Measurements from ENCODE around the gene CDH15. TPM values are rescaled to one million over a fixed set of nuclear protein-coding genes. Genes with fewer than 3 reads are reported as not detected.

Gene CDH15
- total RNA-seq, 4 donors from 2014 or later, result 48.5 to 60.8 (median 51.0) TPM

DNA sequence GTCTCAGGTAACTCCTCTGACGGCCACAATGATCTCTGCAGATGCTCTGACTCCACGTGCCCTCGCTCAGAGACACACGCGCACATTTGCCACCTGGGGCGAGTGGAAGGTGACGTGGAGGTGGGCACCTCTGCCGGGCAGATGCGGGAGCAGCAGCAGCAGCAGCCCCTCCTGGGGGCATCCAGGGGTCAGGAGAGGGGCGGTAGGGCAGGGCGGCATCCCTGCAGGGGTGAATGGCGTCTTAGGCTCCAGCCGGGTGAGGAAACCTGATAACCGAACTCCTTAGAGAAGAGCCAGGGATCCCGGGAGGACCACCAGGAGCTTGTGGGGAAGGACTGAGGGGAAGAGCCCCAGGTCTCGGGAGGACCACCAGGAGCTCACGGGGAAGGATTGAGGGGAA, 34.6 kb upstream of the CDH15 start:
- Histone ChIP-seq H3K27me3 (no peaks in the 10 kb centered on the region), H3K4me3 (no peak overlapping the region), H3K27ac (no peak overlapping the region), H3K9me3 (no peaks in the 10 kb centered on the region), H3K4me1 (no peaks in the 10 kb centered on the region), H3K36me3 (peaks cover 0 to 49% of the 10 kb centered on the region in 2 donors)
- no peak for TF ChIP-seq POLR2A (IDR thresholded peaks at IDR 0.05)
- no peak for TF ChIP-seq CTCF (IDR thresholded peaks at IDR 0.05 in 4 of 5, conservative IDR thresholded peaks at IDR 0.05 in 1 of 5)
- intact Hi-C loops (cut with DNase I; ENCODE audit: low total_unique reads) (no loop called here), in situ Hi-C loops (cut with MboI; ENCODE audit: low sequenced_read_pairs in 4 of 4) (no loop called here)
- no peak for DNase-seq
- no peak for ATAC-seq

DNA sequence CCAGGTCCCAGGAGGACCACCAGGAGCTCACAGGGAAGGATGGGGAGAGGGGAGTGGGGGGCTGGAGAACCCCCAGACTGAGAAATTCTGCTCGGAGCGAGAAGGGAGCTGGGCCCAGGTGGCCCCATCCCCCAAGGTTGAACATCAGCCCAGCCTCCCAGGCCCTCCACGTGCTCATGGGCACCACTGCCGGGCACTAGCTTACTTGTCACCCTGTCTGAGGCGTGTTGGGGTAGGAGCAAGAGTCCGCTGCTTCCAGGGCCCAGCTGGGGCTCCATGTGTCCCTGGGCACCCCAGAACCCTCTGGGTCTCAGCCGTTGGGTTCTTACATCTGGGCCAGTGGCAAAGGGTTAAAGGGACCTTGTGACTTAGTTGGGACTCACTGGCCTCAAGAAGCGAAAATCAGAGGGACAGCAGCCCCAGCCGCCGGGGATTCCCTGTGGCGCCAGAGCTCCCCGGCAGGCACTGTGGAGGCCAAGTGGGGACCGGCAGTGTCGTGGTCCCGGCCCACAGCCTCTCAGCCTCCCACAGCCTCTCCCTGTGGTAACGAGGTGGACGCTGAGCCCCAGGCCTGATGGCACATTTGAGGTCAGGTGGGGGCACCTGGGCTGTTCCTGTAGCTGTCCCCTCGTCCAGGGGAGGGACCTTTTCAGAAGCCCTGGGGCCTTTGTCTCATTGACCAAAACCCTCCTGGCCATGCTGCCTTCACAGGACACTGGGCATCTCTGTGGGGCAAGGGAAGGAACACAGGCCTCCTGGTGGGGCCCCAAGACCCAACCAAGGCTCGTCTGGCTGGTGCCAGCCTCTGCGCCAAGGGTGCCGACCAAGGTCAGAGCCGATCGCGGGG, 33.7 kb upstream of the CDH15 start:
- H3K27ac ChIP-seq, result no peak overlapping the region
- ATAC-seq (no peak), DNase-seq (no peak)
- H3K4me3 ChIP-seq, result no peak overlapping the region
- H3K4me1 ChIP-seq, result no peaks in the 10 kb centered on the region
- H3K36me3 ChIP-seq, result peaks cover 0 to 52% of the 10 kb centered on the region in 2 donors
- no peaks in the 10 kb centered on the region for H3K27me3 ChIP-seq
- no peaks in the 10 kb centered on the region for H3K9me3 ChIP-seq
- intact Hi-C loops (cut with DNase I; ENCODE audit: low total_unique reads), result no loop called here
- in situ Hi-C loops (cut with MboI; ENCODE audit: low sequenced_read_pairs in 4 of 4), result no loop called here
- TF ChIP-seq CTCF (IDR thresholded peaks at IDR 0.05 in 4 of 5, conservative IDR thresholded peaks at IDR 0.05 in 1 of 5) (no peak), POLR2A (IDR thresholded peaks at IDR 0.05) (no peak)

DNA sequence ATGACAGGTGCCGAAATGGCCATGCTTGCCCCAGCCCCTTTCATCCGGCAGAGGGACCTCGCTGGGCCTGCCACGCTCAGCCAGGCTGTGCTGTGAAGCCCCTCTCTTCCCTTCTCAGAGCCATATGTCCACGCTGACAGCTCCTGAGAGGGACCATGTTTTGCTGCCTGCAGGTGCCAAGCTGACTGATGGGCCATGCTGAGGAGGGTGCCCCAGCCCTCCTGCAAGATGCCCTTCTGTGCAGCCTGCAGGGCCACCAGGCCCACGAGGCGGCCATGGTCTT, 33.1 kb upstream of the CDH15 start:
- no peaks in the 10 kb centered on the region for H3K4me1 ChIP-seq
- ATAC-seq (no peak), DNase-seq (no peak)
- no peaks in the 10 kb centered on the region for H3K9me3 ChIP-seq
- no peak overlapping the region for H3K27ac ChIP-seq
- H3K36me3 ChIP-seq, result peaks cover 0 to 47% of the 10 kb centered on the region in 2 donors
- intact Hi-C loops (cut with DNase I; ENCODE audit: low total_unique reads), result no loop called here
- in situ Hi-C loops (cut with MboI; ENCODE audit: low sequenced_read_pairs in 4 of 4), result no loop called here
- TF ChIP-seq POLR2A (IDR thresholded peaks at IDR 0.05) (no peak), CTCF (IDR thresholded peaks at IDR 0.05 in 4 of 5, conservative IDR thresholded peaks at IDR 0.05 in 1 of 5) (no peak)
- no peak overlapping the region for H3K4me3 ChIP-seq
- H3K27me3 ChIP-seq, result no peaks in the 10 kb centered on the region

DNA sequence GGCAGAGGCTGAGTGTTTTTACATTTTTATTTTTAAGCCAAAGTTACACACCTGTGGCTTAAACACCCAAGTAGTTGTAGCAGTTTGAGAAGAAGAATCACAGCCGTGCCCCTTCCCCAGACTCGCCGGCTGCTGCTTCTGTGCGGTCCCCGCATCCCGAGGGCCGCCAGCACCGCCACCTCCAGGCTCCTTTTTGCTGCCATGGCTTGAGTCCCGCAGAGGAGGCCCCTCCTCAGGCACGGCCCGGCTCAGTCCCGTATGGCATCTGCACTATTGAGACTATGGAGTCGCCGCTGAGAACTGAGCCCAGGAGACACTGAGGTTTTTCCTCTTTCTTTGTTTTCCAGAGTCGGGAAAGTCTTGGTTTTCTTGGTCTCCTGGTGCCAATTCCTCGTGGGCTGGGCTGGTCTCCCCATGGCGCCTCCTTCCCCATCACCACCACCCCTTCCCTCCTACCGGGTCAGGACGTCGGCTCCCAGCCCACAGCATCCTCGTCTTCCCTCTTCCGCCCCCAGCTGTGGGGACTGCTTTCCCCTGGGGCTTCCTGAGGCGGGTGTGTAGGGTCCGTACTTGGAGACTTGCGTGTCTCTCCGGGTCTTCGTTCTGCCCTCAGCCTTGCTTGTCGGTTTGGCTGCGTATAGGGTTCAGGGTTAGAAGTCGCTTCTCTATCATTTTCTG, 32.6 kb upstream of the CDH15 start:
- DNase-seq (no peak), ATAC-seq (no peak)
- peaks cover 0 to 41% of the 10 kb centered on the region in 2 donors for H3K36me3 ChIP-seq

More for the DNA sequence above, 32.6 kb upstream of the CDH15 start:
- intact Hi-C loops (cut with DNase I; ENCODE audit: low total_unique reads), result no loop called here
- in situ Hi-C loops (cut with MboI; ENCODE audit: low sequenced_read_pairs in 4 of 4), result no loop called here
- H3K27ac ChIP-seq, result no peak overlapping the region
- no peaks in the 10 kb centered on the region for H3K9me3 ChIP-seq
- TF ChIP-seq POLR2A (IDR thresholded peaks at IDR 0.05), result no peak
- no peak for TF ChIP-seq CTCF (IDR thresholded peaks at IDR 0.05 in 4 of 5, conservative IDR thresholded peaks at IDR 0.05 in 1 of 5)
- no peak overlapping the region for H3K4me3 ChIP-seq
- H3K4me1 ChIP-seq, result no peaks in the 10 kb centered on the region
- no peaks in the 10 kb centered on the region for H3K27me3 ChIP-seq

Data from gastrocnemius medialis (tissue), 4 donors.